ENCODE results near the gene PCCA.
"Not testable (repeated sequence)": the region's sequence is repeated elsewhere in the genome, so short reads cannot be mapped to it uniquely, and the experiment has no call there.

PCCA gene

DNA sequence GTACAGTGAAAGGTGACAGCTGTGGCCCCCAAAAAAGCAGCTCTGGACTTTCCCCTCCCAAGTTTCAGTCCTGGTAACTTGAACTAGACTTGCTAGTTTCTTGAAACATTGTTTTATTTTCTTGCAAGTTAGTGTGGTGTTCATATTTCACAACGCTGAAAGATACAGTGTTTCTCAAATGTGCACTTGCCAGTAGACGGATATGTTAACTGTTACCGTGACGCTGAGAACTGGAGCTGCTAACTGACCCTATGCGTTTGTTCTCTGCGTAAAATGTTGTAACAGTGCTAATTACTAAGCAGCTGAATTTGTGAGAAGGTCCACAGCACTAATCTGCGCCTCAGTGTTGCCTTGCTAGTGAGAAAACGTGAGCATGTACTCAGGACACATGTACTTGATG lies 420.1 kb downstream of the PCCA start:
- DNase-seq (ENCODE audit: low spot score) = no peak

DNA sequence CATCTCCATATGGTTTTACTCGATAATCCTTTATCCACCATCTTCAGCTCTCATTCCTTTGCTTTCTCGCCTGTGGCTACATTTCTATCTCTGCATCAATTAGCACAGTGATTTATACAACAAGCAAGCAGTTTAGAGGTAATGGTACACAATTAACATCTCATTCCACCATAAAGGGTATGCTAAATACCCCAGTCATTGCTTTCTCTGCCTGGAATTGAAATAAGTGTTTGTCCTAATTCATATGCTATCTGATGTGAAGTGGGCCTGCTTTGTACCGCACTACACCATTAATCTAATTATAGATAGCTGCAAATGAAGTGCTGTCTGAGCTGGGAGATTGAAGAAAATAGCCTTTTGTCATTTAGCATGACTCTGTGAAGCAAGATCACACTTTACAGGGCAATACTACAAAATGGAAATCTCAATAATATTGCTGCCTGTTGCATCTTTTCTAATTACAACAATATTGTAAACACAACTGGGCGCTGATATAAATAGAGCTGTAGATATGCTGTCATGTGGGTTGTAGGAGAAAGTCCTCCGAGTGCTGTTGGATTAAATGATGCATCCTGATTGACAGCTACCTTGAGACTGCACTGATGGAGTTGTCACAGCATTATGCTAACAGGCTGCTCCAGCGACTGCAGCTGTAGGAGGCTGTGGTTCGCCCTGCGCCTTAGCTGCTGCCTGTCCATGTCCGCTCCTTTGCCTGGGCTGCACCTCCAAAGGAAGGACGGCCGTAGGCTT lies 421.5 kb downstream of the PCCA start:
- DNase-seq (ENCODE audit: low spot score) = no peak

DNA sequence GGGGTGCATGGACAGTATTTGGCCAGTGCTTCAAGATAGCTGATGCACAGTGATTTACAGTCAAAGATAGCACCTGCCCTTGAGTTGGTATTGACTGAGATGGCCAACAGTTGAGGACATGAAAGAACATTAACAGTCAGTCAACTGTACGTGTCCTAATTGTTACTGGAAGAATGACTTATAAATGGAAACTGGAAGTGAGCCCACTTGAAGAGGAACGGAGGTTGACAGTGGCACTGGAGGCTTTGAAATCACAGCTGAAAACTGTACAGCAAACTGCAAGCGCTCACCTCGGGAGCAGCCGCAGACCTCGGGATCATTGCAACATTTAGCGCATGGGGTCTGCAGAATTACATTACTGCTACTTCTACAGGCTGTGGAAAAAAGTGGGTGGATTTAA lies 422.6 kb downstream of the PCCA start:
- DNase-seq (ENCODE audit: low spot score) = no peak

DNA sequence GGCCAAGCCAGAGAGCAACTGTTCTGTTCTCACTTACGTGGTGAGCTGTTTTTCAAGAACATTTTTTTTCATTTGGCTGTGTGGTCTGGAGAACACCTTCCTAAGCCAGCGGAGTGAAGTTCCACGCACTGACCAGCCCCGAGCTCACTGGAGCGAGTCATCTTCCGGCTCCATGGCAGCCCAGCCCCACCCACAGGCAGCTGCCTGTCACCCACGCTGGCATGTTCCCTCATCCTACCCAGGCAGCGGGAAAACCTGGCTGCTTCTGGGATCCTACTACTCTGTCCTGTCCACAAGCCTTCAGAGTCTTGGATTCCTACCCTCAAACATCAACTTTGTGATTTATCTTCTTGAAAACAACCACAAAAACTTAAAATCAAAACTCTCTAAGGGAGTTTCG lies 423.5 kb downstream of the PCCA start:
- no peak for DNase-seq (ENCODE audit: low spot score)

DNA sequence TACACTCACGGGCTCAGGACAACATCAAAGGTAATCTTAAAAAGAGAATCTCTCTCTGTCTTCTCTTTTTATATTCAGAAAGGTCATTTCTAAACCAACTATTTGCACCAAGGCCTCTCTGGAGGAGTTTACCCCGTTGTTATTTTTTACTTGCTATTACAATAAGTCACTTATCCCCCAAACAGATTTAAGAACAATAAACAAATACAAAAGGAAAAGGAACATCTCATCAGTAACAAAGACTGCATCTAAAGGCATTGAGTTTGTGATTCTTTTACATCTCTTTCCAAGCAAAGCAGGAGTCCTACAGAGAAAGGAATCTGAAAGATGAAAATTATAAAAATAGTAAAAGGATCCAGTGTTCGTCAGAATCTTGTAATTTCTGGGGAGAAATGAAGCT lies 424.3 kb downstream of the PCCA start:
- no peak for DNase-seq (ENCODE audit: low spot score)

DNA sequence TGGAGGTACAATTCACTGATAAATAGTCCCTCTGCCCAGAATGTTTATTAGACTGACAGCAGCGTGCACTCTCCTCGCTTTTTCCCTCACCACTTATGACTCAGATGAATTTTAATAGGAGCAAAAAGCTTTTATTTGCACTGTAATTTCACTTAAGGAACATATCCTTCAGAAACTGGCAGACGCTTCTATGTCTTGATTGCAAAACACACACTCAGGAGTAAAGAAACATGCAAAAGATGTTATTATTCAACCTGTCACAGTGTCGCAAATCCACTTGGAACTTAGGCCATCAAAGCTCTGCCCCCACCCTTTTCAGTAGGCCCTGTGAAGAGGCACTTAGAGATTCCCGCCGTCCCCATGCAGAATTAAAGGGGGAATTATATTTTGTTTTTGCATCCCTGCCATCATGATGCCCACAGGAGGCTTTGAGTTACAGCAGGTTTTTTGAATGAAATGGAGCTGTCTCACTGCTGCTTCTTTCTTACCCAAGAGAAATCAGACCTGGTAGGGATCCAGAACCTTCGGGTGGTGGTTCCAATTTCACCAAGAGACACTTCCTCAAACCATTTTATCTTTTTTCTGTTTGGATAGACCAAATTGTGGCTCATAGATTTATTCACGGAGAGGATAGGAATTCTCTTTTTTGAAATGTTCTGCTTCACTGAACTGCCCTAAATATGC lies 425.2 kb downstream of the PCCA start:
- DNase-seq (ENCODE audit: low spot score) = no peak

DNA sequence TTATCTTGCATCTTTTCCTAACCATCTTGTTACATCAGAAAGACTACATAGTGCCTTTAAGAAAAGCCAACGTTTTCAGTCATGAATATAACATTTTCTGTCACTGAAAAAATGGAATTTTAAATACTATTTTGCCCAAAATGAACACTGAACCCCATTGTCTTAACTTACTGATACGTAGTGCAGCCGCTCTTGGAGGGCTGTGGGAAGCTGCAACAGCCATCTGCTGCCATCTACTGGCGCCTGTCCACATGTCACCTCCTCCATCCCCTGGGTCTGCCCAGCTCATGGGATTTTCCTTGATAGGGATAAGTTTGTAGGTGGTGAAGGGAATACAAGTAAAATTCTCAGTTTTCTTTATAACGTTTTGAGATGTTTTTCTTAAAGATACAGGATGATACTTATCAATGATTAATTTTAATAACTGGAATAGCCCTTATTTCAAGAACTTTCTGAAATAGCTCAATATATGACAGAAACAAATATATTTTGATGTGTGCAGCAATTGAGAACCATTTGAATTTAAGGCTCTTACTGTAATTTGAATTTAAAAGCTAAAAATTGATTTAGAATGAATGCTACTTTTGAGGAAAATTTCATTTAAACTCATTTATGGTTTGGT lies 426.0 kb downstream of the PCCA start:
- DNase-seq (ENCODE audit: low spot score) = peak; percentile 69

DNA sequence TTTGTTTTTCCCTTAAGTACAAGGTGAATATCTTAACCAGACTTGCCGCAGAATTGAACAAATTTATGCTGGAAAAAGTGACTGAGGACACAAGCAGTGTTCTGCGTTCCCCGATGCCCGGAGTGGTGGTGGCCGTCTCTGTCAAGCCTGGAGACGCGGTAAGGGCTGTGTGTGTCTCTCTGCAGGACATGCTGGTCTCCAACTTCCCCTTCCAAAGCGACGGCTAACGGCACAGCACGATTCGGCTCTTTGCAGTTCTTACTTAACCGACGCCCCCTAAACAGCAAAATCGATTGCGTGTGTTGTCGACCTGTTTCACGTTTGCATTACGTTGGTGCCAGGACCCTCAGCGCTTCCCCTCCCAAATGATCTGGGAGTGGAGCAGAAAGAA lies 426.5 kb downstream of the PCCA start:
- no peak for DNase-seq (ENCODE audit: low spot score)

DNA sequence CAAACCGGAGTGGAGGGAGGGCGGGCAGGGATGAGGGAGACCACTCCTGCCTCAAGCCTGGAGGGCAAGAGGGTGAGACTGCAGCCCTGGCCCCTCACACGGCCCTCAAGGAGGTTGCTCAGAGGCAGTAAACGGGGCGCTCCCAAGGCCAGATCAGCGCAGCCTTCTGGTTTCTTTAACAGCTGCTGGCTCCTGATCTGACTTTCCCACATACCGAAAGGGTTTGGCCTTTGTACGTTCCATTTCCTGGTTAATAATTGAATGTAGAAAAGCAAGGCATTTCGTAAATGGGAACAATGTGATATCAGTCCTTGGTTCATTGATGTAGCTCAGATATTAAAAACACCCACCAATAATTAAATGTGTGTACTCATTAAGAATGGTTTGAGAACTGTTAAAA lies 428.2 kb downstream of the PCCA start:
- no peak for DNase-seq (ENCODE audit: low spot score)

DNA sequence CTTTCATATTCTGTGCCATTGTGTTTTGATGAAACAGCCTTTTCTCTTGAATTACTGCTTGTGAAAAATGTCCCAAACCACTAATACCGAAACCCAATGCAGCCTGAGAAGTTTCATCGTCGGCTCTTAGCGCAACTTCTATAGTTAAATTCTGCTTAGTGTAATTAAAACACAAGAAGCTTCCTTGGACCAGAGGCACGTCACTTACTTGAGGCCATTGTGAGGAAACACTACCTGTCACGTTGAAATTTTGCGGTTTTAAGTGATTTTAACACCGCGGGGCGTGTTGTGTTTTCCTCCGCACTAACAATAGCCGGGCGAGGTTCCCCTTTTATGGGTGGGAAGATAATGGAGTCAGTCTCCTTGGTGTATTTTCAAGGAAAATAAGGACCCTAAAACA lies 428.8 kb downstream of the PCCA start:
- DNase-seq (ENCODE audit: low spot score) = peak; percentile 10

DNA sequence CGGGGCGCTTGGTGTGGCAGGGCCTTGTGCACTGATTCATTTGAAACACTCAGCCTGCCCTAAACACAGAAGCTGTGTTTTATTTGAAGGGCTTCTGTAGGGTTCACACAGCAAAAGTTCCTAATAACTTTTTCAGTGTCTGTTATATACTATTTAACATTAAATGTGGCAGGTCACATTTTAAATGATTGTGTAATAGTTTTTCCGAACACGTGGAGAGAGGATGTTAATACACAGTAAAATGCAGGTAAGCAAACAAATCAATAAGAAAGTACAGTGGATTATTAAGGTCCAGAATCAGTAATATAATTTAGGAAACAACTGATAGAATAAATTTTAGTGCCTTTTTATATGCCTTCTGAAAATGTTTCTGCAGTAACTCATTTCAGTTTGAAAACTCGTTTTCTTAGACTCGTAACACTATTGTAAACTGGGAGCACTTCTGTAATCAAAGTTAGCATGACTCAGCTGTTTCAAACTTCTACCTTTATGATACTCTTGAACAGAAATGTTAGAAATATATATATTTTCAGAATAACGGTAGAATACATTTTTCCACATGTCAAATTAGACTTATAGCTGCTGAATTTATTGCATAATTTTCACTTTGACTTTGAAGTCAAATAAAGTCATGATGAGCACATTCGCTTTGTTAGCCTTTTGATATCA lies 429.6 kb downstream of the PCCA start:
- no peak for DNase-seq (ENCODE audit: low spot score)

DNA sequence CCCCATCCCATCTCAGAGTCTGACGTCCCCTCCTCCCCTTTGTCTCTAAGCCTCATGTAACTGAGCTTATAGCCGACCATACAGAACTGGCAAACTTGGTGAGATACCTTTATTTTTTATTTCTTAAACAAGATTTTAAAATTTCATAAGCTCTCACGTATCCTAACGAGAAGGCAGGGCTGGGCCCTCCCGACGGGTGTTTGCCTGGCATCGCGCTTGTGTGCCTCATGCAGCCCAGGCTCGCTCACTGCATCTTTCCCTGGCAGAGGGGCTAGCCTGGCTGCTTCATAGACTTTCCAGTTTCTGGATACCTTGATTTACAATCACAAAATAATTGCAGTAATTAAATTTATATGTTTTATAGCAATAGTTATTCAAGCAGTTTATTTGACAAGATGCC lies 430.7 kb downstream of the PCCA start:
- no peak for DNase-seq (ENCODE audit: low spot score)

DNA sequence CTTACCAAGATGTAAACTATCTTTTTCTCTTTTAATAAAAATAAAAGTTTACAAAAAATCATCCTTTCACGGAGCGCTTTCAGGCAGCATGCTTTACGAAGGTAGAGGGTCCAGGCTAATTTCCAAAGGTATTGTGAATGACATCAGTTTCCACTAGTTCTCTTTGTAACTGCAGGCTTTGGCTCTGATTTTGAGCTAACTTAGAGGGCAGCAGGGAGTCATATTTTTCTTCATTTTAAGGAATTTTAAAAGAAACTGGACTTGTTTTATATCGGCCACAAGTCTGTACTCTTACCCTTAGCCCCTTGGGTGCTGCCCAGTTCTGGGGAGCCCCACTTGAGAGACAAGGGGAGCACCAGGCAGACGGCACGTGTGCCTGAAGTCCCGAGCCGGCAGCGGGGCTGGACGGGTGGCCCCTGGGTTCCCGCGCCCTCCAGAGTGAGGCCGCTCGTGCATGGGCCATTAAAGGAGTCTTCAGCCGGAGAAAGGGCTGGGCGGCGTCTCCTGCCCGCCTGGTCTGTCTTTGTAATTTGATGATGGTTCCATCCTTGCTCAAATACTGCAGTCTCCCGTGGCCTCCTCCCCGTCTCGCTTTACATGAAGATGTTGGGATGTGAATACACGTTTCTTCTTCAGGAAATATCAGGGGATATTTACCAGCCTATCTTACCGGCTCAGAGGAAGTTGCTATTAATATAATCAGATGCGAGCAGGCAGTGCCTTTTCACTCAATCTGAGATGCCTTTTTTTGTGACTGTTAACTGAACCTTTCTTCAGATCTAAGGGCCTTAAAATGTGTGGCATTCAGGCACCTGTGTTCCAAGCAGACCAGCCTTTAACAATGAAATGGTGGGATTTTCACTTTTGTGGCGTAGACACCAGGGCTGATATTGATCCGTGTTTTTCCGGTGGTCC lies 432.3 kb downstream of the PCCA start:
- DNase-seq (ENCODE audit: low spot score) = no peak

DNA sequence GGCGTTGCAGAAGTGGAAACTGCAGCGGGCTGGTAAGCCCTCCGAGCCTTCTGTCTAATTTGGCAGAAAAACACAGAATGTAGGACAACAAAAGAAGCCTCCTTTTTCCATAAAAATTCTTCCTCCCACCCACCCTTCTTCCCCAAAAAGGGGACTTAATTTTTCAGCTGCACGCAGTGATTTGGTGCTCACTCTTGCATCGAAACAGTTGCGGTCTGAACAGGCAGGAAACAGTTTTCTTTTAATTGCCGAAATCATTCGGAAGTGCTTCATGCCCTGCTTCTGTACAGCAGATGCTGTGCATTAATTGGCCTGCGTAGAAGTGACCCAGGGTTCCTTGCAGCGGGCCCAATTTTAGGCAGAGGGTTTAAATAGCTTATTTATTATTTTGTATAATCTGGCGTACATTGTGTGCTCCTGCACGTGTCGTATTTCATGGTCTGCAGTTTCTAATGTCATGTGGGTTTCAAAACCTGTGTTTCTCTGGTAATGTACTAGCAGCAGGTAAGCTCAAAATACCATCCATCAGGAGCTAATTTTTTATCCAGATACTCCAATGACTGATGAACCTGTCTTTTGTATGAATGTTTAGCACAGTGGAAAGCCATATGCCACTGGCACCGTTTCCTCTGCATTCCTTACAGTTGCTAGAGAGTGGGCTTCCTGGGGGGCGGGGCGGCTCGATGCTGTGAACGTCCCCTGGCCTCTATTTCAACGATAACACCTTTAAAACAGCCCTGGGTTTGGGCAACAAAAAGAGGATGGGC lies 433.1 kb downstream of the PCCA start:
- DNase-seq (ENCODE audit: low spot score) = no peak

DNA sequence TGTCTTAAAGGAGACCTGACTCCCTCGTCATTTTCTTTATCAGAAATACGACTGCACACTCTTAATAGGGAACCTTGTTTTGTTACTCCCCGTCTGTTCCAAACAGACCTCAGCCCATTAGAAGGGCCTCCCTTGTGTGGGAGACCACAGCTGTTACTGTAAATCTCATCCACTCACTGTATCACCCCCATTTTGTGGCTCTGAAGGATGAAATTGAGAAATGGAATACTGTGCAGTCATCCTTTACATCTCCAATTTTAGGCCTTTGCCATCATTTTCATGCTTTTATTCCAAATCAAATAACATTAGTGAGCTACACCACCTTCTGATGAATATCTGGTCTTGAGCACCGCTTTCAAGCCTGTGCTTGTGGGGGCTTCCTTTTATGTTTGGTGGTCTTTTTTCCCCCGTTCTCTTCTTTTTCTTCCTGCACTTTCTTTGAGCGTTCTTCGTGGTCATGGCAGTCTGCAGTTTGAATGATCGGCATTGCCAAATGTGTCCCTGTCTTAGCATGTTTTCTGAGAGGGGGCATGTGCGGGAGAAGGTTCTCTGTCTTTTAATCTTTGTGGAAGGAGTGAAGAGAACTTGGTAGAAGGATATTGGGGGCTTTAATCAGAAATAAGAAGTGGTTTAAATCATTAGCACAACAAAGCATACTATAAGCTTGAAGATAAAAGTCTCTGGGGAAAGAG lies 433.9 kb downstream of the PCCA start:
- DNase-seq (ENCODE audit: low spot score) = no peak

DNA sequence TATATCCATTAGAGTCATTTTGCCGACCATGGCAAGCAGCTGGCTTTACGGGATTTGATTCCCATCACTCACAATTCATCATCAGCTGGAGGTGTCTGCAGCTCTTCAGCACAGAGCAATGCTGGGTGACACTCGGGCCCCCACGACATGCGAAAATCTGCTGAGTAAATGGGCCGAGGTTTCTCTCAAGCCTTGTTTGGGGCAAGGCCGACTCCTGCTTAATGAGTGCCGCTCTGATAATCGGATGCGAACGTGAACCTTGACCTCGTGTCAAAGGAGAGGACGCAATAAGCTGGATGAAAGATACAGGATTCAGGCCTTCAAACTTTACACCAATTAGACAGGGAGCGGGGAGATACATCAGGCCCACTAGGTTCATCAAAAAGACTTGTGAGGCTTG lies 434.5 kb downstream of the PCCA start:
- no peak for DNase-seq (ENCODE audit: low spot score)

DNA sequence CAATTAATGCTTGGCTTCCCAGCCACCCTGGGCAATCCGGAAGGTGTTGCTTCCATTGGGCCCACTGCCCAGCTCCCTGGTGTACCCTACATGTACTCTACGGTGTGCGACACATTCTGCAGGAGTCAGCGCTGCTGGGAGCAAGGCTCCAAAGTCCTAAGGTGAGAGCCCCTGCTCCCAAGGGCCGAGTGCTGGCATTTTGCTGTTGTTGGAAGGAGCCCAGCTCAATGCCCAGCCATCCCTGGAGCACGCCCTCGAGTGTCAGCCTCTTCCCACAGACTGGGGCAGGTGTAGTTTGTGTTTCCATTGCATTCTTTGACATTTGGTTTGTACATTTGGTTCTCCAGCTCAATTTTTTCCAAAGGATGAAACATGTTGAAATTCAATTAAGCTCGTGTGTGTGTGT lies 435.1 kb downstream of the PCCA start:
- no peak for DNase-seq (ENCODE audit: low spot score)

DNA sequence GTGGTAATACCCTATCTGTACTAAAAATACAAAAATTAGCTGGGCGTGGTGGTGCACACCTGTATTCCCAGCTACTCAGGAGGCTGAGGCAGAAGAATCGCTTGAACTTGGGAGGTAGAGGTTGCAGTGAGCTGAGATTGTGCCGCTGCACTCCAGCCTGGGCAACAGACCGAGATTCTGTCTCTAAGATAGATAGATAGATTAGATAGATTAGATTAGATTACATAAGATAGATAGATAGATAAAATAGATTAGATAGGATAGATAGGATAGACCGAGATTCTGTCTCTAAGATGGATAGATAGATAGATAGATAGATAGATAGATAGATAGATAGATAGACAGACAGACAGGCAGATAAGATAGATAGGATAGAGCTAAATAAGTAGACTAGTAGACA lies 435.8 kb downstream of the PCCA start:
- not testable (repeated sequence) for DNase-seq (ENCODE audit: low spot score)

DNA sequence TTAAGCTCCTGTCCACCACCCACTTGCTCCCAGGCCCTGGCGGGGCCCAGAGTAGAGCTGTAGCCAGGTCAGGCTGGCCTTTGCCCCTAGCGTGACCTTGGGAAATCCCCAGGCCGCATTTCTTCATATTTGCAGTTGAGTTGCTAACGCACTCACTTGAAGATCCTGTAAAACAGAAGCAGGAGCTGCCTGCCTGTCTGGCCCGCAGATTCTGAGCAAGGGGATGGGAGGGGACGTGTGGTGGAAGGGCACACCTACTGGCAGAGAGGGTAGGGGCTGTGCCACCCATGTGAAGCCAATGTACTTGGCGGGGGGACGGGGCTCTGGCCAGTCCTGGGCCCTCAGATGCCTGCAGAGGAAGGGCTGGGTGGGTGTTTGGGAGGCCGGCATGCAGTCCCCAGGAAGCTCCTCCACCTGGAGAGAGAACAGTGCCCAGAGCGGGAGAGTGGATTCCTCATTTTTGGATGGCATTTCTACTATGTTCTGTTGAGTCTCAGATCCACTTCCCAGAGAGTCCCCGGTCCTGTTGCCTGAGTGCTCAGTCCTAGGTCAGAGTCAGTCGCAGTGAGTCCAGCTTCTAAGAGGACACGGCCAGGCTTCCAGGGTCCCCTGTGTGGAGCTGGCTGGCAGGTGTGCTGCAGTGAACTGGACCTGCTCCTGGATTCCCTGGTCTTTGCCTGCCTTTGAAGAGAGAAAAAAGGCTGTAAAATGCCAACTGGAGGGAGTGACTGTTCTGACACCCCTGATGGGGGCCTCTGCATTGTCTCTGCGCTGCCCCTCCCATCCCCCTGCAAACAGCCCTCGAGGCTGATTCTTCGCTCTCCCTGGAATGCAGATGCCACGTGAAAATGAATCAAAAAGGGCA lies 436.8 kb downstream of the PCCA start:
- DNase-seq (ENCODE audit: low spot score) = no peak

All from CD4-positive, alpha-beta T cell treated with Interleukin-15 for 4 hours (primary cell).